Naive B cell (primary cell): ENCODE measurements around the gene RNF220. TPM values are rescaled to one million over a fixed set of nuclear protein-coding genes. Genes with fewer than 3 reads are reported as not detected.
A peak's percentile ranks its signal among the peaks of the same experiment; 100 is the strongest.

Experiments
- ATAC-seq, 2 donors: fragments of 150-1000 bp; cut with Tn5 transposase; 2 replicates each; pipeline ENCODE4 v1.10.0; 2021; ENCODE audit warnings: low read depth in 2 of 2, mild to moderate bottlenecking in 2 of 2, moderate library complexity in 2 of 2
- DNase-seq: peaks from one replicate; pipeline ENCODE4 v3.0.0; 2022
- H3K27ac Mint-ChIP-seq, 6 donors: one replicate each; pipeline ENCODE4 v1.8.0; 2020 to 2022; ENCODE audit warnings: mild to moderate bottlenecking in 6 of 6, mixed read lengths in 6 of 6, moderate library complexity in 5 of 6, inconsistent platforms in 2 of 6
- H3K27me3 Mint-ChIP-seq, 3 donors: one replicate each; pipeline ENCODE4 v1.8.0; 2021 to 2022; ENCODE audit warnings: mixed read lengths in 3 of 3, mild to moderate bottlenecking in 1 of 3
- H3K36me3 Mint-ChIP-seq, 2 donors: one replicate each; pipeline ENCODE4 v1.8.0; 2020 to 2022; ENCODE audit warnings: mixed read lengths in 2 of 2, inconsistent platforms in 1 of 2, mild to moderate bottlenecking in 1 of 2
- H3K4me1 Mint-ChIP-seq, 3 donors: one replicate each; pipeline ENCODE4 v1.8.0; 2020 to 2022; ENCODE audit warnings: mixed read lengths in 3 of 3, inconsistent platforms in 1 of 3, mild to moderate bottlenecking in 1 of 3, moderate library complexity in 1 of 3
- H3K4me3 Mint-ChIP-seq, 8 donors: one replicate each; pipeline ENCODE4 v1.8.0; 2020 to 2022; ENCODE audit warnings: mild to moderate bottlenecking in 8 of 8, mixed read lengths in 8 of 8, moderate library complexity in 8 of 8, inconsistent platforms in 2 of 8
- H3K9me3 Mint-ChIP-seq, 7 donors: one replicate each; pipeline ENCODE4 v1.8.0; 2020 to 2022; ENCODE audit warnings: mixed read lengths in 7 of 7, mild to moderate bottlenecking in 5 of 7, inconsistent platforms in 2 of 7, moderate library complexity in 1 of 7
- polyA plus RNA-seq, 6 donors: library from polyadenylated mRNA; unstranded; fragments of 300-500 nt; fragmentation: Illumina TruSeq; gene quantifications; one replicate each; pipeline ENCODE4 v1.2.3, GENCODE V29; 2021; ENCODE audit warnings: low read depth in 6 of 6

RNF220 gene
- polyA plus RNA-seq, 6 donors from 2014 or later = 75.3 to 117 (median 82.4) TPM

DNA sequence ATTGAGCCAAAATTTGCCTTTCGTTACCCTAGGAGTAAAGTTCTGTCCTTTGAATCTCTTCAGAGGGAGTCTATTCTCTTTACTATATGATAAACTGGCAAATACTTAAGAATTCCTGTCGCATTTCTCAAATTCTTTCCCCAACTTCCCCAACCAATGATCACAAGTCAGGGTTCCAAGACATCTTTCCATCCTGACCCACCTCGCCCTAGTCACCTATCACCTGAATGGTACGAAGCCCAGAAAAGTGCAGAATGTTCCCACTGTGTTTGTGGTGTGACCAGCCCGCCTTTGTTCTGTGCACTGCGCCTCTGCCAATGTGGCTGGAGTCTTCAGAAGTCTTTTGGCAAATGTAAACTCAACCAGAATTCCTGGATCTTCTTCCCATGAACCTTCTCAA, 132.5 kb downstream of the RNF220 start:
- DNase-seq (no peak), ATAC-seq (no peak)
- H3K27ac Mint-ChIP-seq = no peak overlapping the region
- no peaks in the 10 kb centered on the region for H3K9me3 Mint-ChIP-seq
- H3K27me3 Mint-ChIP-seq = peaks cover 3 to 17% (median 7%) of the 10 kb centered on the region in 3 donors
- H3K36me3 Mint-ChIP-seq = no peaks in the 10 kb centered on the region
- no peaks in the 10 kb centered on the region for H3K4me1 Mint-ChIP-seq
- no peak overlapping the region for H3K4me3 Mint-ChIP-seq

- ATAC-seq (no peak), DNase-seq (no peak)
- H3K9me3 Mint-ChIP-seq = no peaks in the 10 kb centered on the region
- H3K36me3 Mint-ChIP-seq = no peaks in the 10 kb centered on the region
- peaks cover 3 to 17% (median 8%) of the 10 kb centered on the region in 3 donors for H3K27me3 Mint-ChIP-seq
- H3K27ac Mint-ChIP-seq = no peak overlapping the region
- no peak overlapping the region for H3K4me3 Mint-ChIP-seq
- no peaks in the 10 kb centered on the region for H3K4me1 Mint-ChIP-seq
Measured at GRCh38 chr1:44537956-44538355, 132.9 kb downstream of the RNF220 start.

DNA sequence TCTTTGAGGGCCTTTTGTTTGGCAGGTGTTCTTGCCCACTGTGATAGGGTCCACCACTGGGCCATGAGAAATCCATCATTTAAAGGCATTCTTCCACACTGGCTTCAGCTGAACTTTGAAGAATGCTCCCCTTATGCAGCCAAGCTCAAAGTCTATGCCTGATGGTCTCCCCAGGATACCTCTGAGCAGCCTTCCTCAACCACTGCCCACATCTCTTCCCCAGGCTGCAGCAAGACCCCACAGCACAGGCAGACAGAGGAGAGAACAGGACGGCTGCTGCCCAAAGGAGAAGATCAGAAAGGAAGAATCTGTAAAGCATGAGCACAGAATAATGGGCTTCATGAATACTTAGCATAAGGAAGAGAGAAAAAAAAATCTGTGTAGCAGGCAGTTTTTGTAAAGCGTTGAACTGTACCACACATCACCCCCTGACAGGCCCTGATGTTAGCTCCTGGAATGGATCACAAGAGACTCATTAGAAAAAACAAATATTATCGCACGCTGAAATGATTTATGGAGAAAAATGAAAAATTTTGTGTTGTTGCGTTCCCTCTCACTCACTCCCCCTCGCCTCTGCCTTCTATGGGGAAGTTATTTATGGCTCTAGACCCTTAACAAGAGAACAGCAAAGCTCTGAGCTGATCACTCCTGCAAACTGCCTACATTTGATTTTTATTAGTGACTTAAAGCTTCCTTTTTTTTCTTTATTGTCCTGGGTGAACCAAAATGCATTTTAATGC, 135.1 kb downstream of the RNF220 start:
- H3K4me1 Mint-ChIP-seq = peaks cover 0 to 4% (median 0%) of the 10 kb centered on the region in 3 donors
- H3K4me3 Mint-ChIP-seq = no peak overlapping the region
- ATAC-seq (no peak), DNase-seq (no peak)
- no peaks in the 10 kb centered on the region for H3K36me3 Mint-ChIP-seq
- H3K9me3 Mint-ChIP-seq = no peaks in the 10 kb centered on the region
- peaks cover 0 to 18% (median 7%) of the 10 kb centered on the region in 3 donors for H3K27me3 Mint-ChIP-seq
- peak overlapping the region in 1 of 6 donors; percentile 14 for H3K27ac Mint-ChIP-seq

DNA sequence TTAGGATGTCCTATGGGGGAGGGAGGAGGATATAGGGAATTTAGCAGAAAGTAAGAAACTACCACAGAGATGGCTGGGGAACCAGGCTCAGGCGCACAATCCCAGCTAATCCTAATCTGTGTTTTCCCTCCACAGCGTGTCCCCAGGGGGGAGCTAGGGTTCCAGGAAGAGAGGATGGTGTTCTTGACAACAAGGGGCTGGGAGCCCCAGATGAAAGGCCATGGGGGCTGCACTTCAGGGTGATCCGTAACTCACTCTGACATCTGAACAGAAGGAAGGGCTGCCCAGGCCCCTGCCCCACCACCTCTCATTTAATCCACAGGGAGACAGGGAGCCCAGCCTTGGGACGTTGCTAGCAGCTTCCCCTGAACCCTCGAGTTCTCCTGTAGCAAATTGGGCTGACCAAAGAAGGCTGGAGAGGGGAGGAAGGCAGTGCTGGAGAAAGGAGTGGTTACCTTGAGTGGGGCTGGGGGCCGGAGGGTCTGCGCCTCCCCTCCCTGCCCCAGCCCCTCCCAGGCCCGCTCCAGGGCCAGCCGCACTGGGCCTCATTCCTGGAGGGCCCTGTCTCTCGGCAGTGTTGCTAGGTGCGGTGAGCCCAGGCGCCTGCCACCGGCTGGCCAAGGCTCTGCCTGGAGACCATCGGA, 137.5 kb downstream of the RNF220 start:
- Mint-ChIP-seq H3K27ac (peak overlapping the region in 1 of 6 donors; percentile 23), H3K9me3 (no peaks in the 10 kb centered on the region), H3K4me1 (peaks cover 0 to 4% (median 0%) of the 10 kb centered on the region in 3 donors), H3K27me3 (peaks cover 6 to 31% (median 7%) of the 10 kb centered on the region in 3 donors), H3K4me3 (no peak overlapping the region), H3K36me3 (no peaks in the 10 kb centered on the region)
- DNase-seq (no peak), ATAC-seq (no peak)

GRCh38 chr1:44543064-44543744, 138.1 kb downstream of the RNF220 start:
- H3K9me3 Mint-ChIP-seq = no peaks in the 10 kb centered on the region
- H3K36me3 Mint-ChIP-seq = no peaks in the 10 kb centered on the region
- H3K4me1 Mint-ChIP-seq = peaks cover 0 to 4% (median 0%) of the 10 kb centered on the region in 3 donors
- ATAC-seq (no peak), DNase-seq (no peak)
- H3K27ac Mint-ChIP-seq = no peak overlapping the region
- peaks cover 12 to 36% (median 13%) of the 10 kb centered on the region in 3 donors for H3K27me3 Mint-ChIP-seq
- peak overlapping the region in 1 of 8 donors; percentile 30 for H3K4me3 Mint-ChIP-seq

- H3K4me3 Mint-ChIP-seq = no peak overlapping the region
- no peak for DNase-seq
- H3K4me1 Mint-ChIP-seq = peaks cover 0 to 4% (median 0%) of the 10 kb centered on the region in 3 donors
- no peaks in the 10 kb centered on the region for H3K9me3 Mint-ChIP-seq
- H3K36me3 Mint-ChIP-seq = no peaks in the 10 kb centered on the region
- peaks cover 13 to 36% (median 16%) of the 10 kb centered on the region in 3 donors for H3K27me3 Mint-ChIP-seq
- peak overlapping the region in 1 of 6 donors; percentile 4 for H3K27ac Mint-ChIP-seq
- no peak for ATAC-seq
Measured at GRCh38 chr1:44543786-44544185, 138.7 kb downstream of the RNF220 start.

DNA sequence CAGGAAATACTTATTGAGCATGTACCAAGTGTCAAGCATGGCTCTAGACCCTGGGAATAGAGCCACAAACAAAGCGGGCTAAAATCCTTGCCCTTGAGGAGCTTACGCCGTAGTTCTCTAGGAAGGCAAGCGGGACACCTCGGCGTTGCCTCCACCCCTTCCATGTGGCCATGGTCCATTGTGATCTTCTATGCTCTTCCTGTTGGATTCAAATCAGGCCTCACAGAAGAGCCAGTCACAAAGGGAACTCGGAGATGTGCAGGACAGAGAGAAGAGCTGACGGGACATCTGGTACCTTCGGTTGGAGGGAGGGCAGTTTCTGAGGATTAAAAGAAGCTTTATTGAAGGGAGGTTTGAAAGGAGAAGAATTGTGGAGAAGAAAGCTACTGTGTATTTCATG, 139.9 kb downstream of the RNF220 start:
- H3K4me1 Mint-ChIP-seq = peaks cover 0 to 4% (median 0%) of the 10 kb centered on the region in 3 donors
- no peak overlapping the region for H3K27ac Mint-ChIP-seq
- no peaks in the 10 kb centered on the region for H3K36me3 Mint-ChIP-seq
- H3K9me3 Mint-ChIP-seq = no peaks in the 10 kb centered on the region
- no peak for ATAC-seq
- peaks cover 8 to 36% (median 13%) of the 10 kb centered on the region in 3 donors for H3K27me3 Mint-ChIP-seq
- no peak overlapping the region for H3K4me3 Mint-ChIP-seq
- DNase-seq = no peak

- Mint-ChIP-seq H3K27ac (no peak overlapping the region), H3K9me3 (no peaks in the 10 kb centered on the region), H3K4me3 (no peak overlapping the region), H3K4me1 (peaks cover 0 to 4% (median 0%) of the 10 kb centered on the region in 3 donors), H3K36me3 (no peaks in the 10 kb centered on the region), H3K27me3 (peaks cover 8 to 36% (median 13%) of the 10 kb centered on the region in 3 donors)
- no peak for ATAC-seq
- DNase-seq = no peak
Measured at GRCh38 chr1:44545961-44546360, 140.9 kb downstream of the RNF220 start.

- H3K27ac Mint-ChIP-seq = no peak overlapping the region
- no peaks in the 10 kb centered on the region for H3K9me3 Mint-ChIP-seq
- H3K27me3 Mint-ChIP-seq = peaks cover 8 to 36% (median 13%) of the 10 kb centered on the region in 3 donors
- H3K36me3 Mint-ChIP-seq = no peaks in the 10 kb centered on the region
- H3K4me1 Mint-ChIP-seq = peaks cover 0 to 4% (median 0%) of the 10 kb centered on the region in 3 donors
- ATAC-seq (no peak), DNase-seq (no peak)
- H3K4me3 Mint-ChIP-seq = no peak overlapping the region
Measured at GRCh38 chr1:44546403-44547053, 141.5 kb downstream of the RNF220 start.

GRCh38 chr1:44547361-44547760, 142.3 kb downstream of the RNF220 start:
- DNase-seq (no peak), ATAC-seq (no peak)
- Mint-ChIP-seq H3K9me3 (no peaks in the 10 kb centered on the region), H3K27ac (no peak overlapping the region), H3K27me3 (peaks cover 8 to 36% (median 13%) of the 10 kb centered on the region in 3 donors), H3K4me1 (peaks cover 0 to 4% (median 0%) of the 10 kb centered on the region in 3 donors), H3K4me3 (no peak overlapping the region), H3K36me3 (no peaks in the 10 kb centered on the region)

GRCh38 chr1:44547837-44548236, 142.8 kb downstream of the RNF220 start:
- Mint-ChIP-seq H3K27ac (no peak overlapping the region), H3K36me3 (no peaks in the 10 kb centered on the region), H3K4me1 (peaks cover 0 to 4% (median 0%) of the 10 kb centered on the region in 3 donors), H3K27me3 (peaks cover 11 to 39% (median 13%) of the 10 kb centered on the region in 3 donors), H3K4me3 (no peak overlapping the region), H3K9me3 (no peaks in the 10 kb centered on the region)
- ATAC-seq (no peak), DNase-seq (no peak)

DNA sequence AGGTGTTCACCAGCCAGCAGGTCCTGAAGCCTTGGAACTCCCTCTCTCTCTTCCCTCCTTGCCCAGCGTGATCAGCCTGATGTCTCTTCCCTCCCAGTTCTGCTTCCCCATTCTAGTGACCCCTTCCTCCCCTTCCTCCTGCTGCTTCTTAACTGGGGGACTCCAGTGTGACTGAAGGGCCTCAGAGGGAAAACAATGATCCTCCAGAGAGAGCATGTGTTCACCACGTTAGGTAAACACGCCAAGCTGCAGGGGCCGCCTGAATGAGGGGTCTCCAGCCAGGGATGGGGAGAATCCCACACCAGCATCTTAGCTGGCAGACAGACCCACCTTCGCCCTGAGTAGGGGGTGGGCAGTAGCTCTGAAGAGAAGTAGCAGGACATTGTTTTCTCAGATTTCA, 144.5 kb downstream of the RNF220 start:
- no peak for ATAC-seq
- Mint-ChIP-seq H3K36me3 (no peaks in the 10 kb centered on the region), H3K27ac (no peak overlapping the region), H3K4me1 (no peaks in the 10 kb centered on the region), H3K4me3 (no peak overlapping the region), H3K27me3 (peaks cover 13 to 38% (median 14%) of the 10 kb centered on the region in 3 donors), H3K9me3 (no peaks in the 10 kb centered on the region)
- no peak for DNase-seq

GRCh38 chr1:44553127-44553758, 148.2 kb downstream of the RNF220 start:
- Mint-ChIP-seq H3K9me3 (no peaks in the 10 kb centered on the region), H3K4me1 (no peaks in the 10 kb centered on the region), H3K27me3 (peaks cover 2 to 21% (median 7%) of the 10 kb centered on the region in 3 donors), H3K27ac (no peak overlapping the region), H3K4me3 (no peak overlapping the region), H3K36me3 (no peaks in the 10 kb centered on the region)
- DNase-seq = no peak
- no peak for ATAC-seq
